ENCODE measurements around the gene ATF7IP. TPM values are rescaled to one million over a fixed set of nuclear protein-coding genes. Genes with fewer than 3 reads are reported as not detected.
A peak's percentile ranks its signal among the peaks of the same experiment; 100 is the strongest.

The ATF7IP gene
- total and polyA plus RNA-seq, 12 donors: 4.0 to 85.8 (median 66.2) TPM

DNA sequence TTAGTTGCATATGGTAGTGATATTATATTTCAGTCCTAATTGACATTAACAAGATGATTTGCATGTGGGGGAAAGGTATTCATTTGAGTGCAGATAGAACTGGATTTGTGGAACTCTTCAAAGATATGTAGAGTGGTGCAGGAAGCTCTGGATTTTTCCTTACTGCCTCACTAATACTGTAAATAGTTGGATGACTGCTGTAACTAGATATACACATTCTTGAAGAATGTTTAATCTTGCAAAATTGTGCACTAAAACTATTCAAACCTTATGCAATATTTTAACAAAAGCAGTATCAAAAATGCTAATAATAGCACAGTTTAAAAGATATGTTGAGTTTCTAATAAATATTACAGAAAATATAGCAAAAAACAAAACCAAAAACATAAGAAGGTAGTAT lies 43.1 kb upstream of the ATF7IP start:
- ATAC-seq (no peak), DNase-seq (no peak)
- Histone ChIP-seq H3K4me1 (no peaks in the 10 kb centered on the region), H3K27me3 (no peaks in the 10 kb centered on the region), H3K4me3 (no peak overlapping the region), H3K27ac (no peak overlapping the region), H3K9me3 (no peaks in the 10 kb centered on the region), H3K36me3 (no peaks in the 10 kb centered on the region)
- TF ChIP-seq CTCF (IDR thresholded peaks at IDR 0.05): no peak
- intact Hi-C loops (cut with DNase I): no loop called here

- 90 to 96% methylated on average over 11 of the region's 11 CpGs for WGBS, 2 donors
- intact Hi-C loops (cut with DNase I): no loop called here
Observed at GRCh38 chr12:14325716-14326343, 39.7 kb upstream of the ATF7IP start.

DNA sequence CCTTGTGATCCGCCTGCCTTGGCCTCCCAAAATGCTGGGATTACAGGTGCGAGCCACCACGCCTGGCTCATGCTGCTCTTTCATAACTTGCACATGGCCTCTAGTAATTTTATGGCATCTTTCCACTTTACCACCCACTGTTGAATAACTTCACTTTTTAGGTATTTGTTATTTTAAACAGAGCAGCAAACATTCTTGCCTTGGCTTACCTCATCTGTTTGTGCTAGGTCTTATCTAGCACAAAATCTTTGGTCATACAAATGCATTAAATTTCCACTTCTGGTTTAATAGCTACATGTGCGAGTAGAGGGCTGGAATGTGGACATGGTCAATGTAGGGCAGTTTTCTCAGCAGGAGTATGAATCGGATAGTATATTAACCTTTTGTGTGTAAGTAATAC lies 38.8 kb upstream of the ATF7IP start:
- intact Hi-C loops (cut with DNase I): no loop called here
- no peak for ATAC-seq
- TF ChIP-seq CTCF (IDR thresholded peaks at IDR 0.05): no peak
- no peaks in the 10 kb centered on the region for H3K27me3 ChIP-seq
- H3K4me1 ChIP-seq: peaks cover 0 to 5% (median 0%) of the 10 kb centered on the region in 9 donors
- WGBS, 2 donors: 93 to 96% methylated on average over 5 of the region's 5 CpGs
- no peak overlapping the region for H3K4me3 ChIP-seq
- no peak for DNase-seq
- H3K9me3 ChIP-seq: peaks cover 0 to 9% (median under 1%) of the 10 kb centered on the region in 11 donors
- H3K27ac ChIP-seq: no peak overlapping the region
- H3K36me3 ChIP-seq: no peaks in the 10 kb centered on the region

More at GRCh38 chr12:14325716-14326343, 39.7 kb upstream of the ATF7IP start:
- DNase-seq: no peak
- H3K27me3 ChIP-seq: no peaks in the 10 kb centered on the region
- H3K4me3 ChIP-seq: no peak overlapping the region
- peaks cover 0 to 3% (median 0%) of the 10 kb centered on the region in 11 donors for H3K9me3 ChIP-seq
- ATAC-seq: no peak
- no peak overlapping the region for H3K27ac ChIP-seq
- peaks cover 0 to 5% (median 0%) of the 10 kb centered on the region in 9 donors for H3K4me1 ChIP-seq
- no peaks in the 10 kb centered on the region for H3K36me3 ChIP-seq
- TF ChIP-seq CTCF (IDR thresholded peaks at IDR 0.05): no peak

GRCh38 chr12:14327711-14328110 lies 37.8 kb upstream of the ATF7IP start:
- no peak for DNase-seq

More at GRCh38 chr12:14327711-14328110, 37.8 kb upstream of the ATF7IP start:
- no peak for ATAC-seq
- WGBS, 2 donors: 71 to 85% methylated on average over 1 of the region's 1 CpG
- intact Hi-C loops (cut with DNase I): no loop called here
- Histone ChIP-seq H3K27me3 (no peaks in the 10 kb centered on the region), H3K27ac (peak overlapping the region in 1 of 10 donors; percentile 15), H3K36me3 (no peaks in the 10 kb centered on the region), H3K4me1 (peaks cover 0 to 5% (median 0%) of the 10 kb centered on the region in 9 donors), H3K4me3 (no peak overlapping the region), H3K9me3 (peaks cover 0 to 19% (median 6%) of the 10 kb centered on the region in 11 donors)
- no peak for TF ChIP-seq CTCF (IDR thresholded peaks at IDR 0.05)
